GM12892 (cell line): ENCODE measurements around the gene DOCK2.

Source experiments
- POLR2A ChIP-seq: IDR thresholded peaks from 2 replicates; pipeline ENCODE4 v1.6.1; 2011; ENCODE audit warnings: low read depth, low read length, control low read depth
- POLR2AphosphoS5 ChIP-seq: IDR thresholded peaks from 2 replicates; pipeline ENCODE4 v1.6.1; 2011; ENCODE audit warnings: low read depth, low read length, control low read depth
- TAF1 ChIP-seq: IDR thresholded peaks from 2 replicates; pipeline ENCODE4 v1.6.1; 2011; ENCODE audit warnings: low read depth, mild to moderate bottlenecking, control low read depth, low read length, borderline replicate concordance

GRCh38 chr5:169711551-169712225 lies 74.6 kb downstream of the DOCK2 start:
- no peak for TF ChIP-seq TAF1
- TF ChIP-seq POLR2A, result no peak
- no peak for TF ChIP-seq POLR2AphosphoS5
